GM12874 (cell line): Measurements from ENCODE around the gene ISM2.

Source experiments
- TF ChIP-seq, protein P1 (sequence below): IDR thresholded peaks from 2 replicates; pipeline ENCODE4 v1.5.1; 2011; ENCODE audit warnings: low read depth, mild to moderate bottlenecking, control low read depth, low read length, moderate library complexity; ENCODE audit not compliant: insufficient read depth

The ISM2 gene

DNA sequence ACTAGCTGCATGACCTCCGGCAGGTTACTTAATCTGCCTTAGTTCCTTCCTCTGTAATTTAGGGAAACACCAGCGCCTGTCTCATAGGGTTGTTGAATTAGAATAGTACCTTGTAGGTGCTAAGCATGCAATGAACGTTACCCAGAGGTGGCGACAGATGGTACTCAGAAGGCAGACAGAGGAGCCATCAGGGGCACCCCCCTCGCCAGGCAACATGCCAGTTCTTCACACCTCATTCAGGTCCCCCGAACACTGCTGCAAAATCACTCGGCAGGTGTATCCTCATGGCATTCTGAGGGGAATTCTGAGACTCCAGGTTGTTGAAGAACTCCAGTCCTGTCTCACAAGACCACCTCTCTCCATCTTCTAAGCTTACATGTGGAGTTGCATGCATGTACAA, 10.1 kb downstream of the ISM2 start:
- TF ChIP-seq, protein P1, sequence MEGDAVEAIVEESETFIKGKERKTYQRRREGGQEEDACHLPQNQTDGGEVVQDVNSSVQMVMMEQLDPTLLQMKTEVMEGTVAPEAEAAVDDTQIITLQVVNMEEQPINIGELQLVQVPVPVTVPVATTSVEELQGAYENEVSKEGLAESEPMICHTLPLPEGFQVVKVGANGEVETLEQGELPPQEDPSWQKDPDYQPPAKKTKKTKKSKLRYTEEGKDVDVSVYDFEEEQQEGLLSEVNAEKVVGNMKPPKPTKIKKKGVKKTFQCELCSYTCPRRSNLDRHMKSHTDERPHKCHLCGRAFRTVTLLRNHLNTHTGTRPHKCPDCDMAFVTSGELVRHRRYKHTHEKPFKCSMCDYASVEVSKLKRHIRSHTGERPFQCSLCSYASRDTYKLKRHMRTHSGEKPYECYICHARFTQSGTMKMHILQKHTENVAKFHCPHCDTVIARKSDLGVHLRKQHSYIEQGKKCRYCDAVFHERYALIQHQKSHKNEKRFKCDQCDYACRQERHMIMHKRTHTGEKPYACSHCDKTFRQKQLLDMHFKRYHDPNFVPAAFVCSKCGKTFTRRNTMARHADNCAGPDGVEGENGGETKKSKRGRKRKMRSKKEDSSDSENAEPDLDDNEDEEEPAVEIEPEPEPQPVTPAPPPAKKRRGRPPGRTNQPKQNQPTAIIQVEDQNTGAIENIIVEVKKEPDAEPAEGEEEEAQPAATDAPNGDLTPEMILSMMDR = no peak

DNA sequence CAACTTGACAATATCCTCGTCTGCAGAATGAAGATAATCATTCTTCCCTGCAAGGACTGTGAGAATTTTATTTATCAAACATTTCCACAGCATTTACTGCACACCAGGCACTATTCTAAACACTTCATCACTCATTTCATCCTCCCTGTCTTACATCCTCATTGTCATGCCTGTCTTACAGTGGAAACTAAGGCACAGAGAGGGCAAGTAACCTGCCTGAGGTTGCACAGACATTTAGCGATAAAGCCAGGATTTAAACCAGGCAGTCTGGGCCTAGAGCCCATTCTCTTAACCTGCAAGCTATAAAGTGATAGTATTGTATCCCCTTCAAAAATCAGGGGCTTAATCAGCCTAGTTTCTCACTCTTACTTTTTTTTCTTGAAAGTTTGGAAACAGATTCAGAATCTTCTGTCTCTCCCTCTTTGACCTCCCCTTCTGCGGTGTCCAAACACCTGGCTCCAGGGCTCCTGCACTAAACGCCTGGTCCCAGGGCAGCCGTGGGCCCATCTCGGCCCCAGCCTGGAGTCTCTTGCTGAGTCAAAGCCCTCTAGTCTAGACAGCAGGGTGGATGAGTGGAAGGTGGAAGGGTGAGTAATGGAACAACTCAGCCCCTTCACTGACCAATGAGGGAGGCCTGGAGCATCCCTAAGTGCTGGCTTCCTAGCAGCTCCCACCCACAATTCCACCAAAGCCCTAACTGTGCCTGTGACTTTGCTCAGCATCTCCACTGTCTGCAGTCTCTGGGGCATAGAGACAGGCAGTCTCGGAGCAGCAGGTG, 12.5 kb downstream of the ISM2 start:
- TF ChIP-seq, protein P1 = no peak

DNA sequence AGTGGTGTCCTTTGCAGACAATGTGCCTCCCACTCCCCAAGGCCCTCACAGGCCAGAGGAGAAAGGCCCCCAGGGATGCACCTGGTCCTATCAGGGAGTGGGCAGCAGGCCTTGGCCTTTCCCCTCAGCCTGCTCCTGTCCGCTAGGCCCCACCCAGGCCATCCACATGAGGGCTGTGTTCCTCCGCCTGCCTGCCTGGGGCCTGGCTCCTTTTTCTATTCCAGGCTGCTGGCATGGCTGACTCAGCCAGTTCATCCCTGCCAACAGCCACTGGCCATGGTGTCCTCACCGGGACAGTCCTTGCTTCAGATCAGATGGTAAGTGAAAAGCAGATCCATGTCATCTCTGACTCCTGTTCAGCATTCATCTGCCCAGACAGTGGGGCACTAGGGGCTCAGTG, 13.4 kb downstream of the ISM2 start:
- TF ChIP-seq, protein P1 = no peak

DNA sequence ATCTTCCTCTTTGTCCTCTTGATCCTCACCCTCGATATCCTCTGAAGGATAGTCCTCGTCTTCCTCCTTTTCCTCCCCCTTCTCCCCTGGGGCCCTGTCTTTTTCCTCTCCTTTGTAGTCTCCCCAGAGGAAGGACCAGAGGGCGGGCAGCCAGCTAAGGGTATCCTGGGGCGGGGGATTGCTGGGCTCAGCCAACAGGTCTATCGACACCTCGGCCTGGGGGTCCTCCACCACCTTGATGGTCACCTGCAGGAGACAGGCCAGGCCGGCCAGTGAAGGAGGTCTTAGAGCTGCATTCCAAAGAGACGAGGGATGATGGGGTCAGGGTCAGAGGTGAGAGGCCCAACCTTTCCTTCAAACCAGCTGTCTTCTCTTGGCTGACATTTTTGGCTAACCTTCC, 16.2 kb downstream of the ISM2 start:
- TF ChIP-seq, protein P1 = no peak

DNA sequence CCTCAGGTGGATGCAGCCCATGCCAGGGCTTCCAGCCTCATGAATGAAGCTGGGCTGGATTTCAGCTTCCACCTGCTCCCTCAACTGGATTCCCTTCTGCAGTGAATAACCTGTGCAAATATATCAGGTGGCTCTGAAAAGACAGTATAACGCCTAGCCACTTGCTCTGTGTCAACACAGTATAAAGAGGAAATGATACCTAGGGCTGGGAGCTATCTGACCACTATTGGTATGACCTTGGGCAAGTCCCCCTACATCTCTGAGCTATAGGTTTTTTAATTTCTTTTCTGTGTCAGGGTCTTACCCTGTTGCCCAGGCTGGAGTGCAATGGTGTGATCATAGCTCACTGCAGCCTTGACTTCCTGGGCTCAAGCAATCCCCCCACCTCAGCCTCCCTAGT, 19.8 kb downstream of the ISM2 start:
- TF ChIP-seq, protein P1 = no peak

DNA sequence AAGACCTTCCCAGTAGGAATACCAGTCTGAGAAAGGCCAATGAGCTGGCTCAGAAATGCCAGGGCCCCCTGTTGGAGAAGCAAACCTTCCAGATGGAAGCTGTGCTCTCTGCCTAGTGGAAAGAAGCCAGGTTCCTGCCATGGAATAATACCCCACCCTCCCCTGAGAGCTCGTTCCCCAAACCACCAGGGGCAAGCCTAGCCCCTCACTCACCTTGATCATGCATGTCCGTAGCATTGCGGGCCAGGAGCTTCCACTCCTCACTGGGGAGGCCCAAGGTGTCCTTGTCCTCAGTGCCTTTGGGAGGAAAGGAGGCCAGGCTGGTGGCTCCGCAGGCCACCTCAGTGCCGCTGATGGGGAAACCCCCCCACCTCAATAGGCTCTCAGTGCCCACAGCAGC, 20.6 kb downstream of the ISM2 start:
- TF ChIP-seq, protein P1 = no peak

DNA sequence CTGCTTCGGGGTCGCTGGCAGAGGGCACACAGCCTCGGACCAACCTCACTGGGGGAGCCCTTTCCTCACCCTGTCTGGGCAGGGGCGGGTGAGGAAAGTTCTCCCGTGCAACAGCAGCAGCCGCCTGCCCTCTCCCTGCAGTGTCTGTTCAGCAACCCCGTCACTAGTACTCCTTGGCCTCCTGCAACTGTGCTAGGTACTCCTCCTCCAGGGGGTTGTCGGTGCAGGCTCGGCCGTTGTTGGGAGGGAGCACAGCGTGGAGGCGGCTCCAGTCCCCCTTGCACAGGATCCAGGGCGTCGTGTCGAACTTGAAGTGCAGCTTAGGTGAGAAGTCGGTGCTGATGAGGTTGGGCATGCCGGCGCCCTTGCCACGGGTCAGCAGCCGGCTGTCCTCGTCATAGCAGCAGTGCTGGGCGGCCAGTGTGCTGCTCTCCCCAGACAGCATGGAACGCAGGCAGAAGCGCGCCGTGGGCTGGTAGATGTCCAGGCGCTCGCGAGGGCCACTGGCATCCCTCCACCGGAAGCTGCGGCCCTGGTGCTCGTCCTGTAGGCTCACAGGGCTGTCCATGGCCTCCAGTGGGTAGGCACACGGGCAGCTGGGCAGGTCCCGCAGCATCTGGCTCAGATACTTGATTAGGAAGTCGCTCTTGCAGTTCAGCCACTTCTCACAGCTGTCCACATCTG, 23.0 kb downstream of the ISM2 start:
- TF ChIP-seq, protein P1 = no peak
